NOMO-1 treated with DMSO at 0.1 percent for 48 hours (cell line): ENCODE results near the gene VPS13A.
A peak's percentile ranks its signal among the peaks of the same experiment; 100 is the strongest.
"Not testable (repeated sequence)": the region's sequence is repeated elsewhere in the genome, so short reads cannot be mapped to it uniquely, and the experiment has no call there.

Experiments
- DNase-seq: peaks from one replicate; lab custom pipeline; 2025; ENCODE audit not compliant: unreplicated experiment; lab: John Stamatoyannopoulos, UW

VPS13A gene

DNA sequence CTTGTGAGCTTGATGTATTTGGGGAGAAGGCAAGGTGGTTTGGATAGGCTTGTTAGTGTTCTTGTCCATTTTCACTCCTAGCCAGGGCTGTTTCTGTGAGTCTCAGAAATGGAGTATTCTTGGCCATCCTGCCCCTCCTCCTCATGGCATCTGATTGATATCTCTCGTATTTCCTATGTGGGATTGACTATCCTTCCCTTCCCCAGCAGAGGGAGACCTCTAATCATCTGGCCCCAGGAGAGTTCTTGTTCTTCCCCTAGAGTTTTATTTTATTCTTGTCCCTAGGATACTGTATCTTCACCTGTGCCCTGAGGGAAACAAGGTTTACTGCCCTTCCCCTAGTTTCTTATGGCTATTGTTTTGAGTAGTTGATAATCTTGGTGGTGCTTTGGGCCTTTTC, 114.4 kb downstream of the VPS13A start:
- no peak for DNase-seq

DNA sequence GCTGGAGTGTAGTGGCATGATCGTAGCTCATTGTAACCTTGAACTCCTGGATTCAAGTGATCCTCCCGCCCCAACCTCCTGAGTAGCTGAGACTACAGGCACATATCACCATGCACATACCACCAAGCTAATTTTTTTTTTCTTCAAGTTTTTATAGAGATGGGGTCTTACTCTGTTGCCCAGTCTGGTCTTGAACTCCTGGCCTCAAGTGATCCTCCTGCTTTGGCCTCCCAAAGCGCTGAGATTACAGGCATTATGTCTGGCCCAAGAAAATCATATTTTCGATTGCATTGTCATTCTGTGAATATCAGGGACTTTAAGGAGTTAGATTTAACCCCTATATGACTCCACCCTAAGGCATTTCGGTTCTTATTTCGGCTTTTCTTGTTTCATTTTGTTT, 116.6 kb downstream of the VPS13A start:
- DNase-seq: no peak

- DNase-seq: no peak
These were observed 127.2 kb downstream of the VPS13A start for GRCh38 chr9:77304543-77304942.

DNA sequence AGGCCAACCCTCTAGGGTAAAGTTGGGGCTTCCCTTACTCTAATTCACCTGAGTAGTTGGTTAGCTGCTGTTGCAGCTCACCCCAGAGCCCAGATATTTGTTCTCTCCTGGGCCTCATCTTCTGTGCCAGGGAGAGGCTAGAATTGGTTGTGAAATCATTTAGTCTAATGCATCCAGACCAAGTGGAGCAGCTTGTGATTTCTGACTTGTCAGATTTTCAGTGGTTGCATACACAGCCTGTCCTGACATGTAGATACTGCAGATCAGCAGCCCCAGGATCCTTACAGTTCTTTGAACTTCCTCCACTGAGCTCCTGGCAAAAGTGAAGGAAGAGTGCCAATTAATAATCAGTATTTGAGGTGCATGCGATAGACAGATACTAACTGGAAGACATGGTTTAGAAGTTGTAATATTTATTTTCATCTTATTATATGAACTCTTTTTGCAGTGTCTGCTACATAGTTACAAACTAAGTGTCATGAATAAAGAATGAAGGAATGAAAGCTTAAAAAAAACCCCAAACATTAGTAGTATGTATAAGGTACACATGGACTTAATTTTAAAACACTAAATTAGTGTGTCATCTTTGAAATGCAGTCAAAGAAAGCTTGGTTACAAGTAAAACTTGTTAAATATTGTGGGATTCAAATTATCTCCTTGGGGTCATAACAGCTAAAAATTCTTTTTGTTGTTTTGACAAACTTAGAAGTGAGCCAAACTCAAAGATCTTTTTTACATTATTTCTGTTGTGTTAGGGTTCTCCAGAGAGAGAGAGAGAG, 128.5 kb downstream of the VPS13A start:
- DNase-seq: no peak

GRCh38 chr9:77307166-77307565, 129.8 kb downstream of the VPS13A start:
- DNase-seq: no peak

- DNase-seq: no peak
These were observed 138.7 kb downstream of the VPS13A start for GRCh38 chr9:77316058-77316457.

DNA sequence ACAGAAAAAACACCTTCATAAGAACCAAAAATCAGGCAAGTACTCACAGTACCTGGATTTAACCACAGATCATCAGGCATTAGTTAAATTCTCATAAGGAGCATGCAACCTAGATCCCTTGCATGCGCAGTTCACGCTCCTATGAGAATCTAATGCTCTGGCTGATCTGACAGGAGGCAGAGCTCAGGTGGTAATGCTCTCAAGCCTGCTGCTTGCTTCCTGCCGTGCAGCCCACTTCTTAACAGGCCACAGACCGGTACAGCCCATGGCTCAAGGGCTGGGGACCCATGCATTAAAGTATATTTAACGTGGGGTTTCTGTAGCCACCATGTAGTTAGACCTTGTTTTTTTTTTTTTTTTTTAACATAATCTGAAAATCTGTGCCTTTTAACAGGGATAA, 147.7 kb downstream of the VPS13A start:
- no peak for DNase-seq

DNA sequence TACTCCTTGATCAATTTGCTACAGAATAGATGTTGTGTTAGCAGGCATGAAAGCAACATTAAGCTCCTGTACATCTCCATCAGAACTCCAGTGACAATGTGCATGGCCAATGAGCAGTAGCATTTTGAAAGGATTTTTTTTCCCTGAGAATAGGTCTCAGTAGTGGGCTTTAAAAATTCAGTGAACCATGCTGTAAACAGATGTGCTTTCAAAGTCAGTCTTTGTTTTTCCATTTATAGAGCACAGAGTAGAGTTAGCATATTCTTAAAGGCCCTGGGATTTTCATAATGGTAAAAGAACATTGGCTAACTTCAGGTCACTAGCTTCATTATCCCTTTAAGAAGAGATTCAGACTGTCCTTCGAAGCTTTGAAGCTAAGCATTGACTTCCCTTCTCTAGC, 150.8 kb downstream of the VPS13A start:
- DNase-seq: no peak

GRCh38 chr9:77370064-77370463, 192.7 kb downstream of the VPS13A start:
- no peak for DNase-seq

- DNase-seq: no peak
These were observed 196.9 kb downstream of the VPS13A start for GRCh38 chr9:77374266-77374665.

- no peak for DNase-seq
These were observed 198.7 kb downstream of the VPS13A start for GRCh38 chr9:77375956-77376532.

DNA sequence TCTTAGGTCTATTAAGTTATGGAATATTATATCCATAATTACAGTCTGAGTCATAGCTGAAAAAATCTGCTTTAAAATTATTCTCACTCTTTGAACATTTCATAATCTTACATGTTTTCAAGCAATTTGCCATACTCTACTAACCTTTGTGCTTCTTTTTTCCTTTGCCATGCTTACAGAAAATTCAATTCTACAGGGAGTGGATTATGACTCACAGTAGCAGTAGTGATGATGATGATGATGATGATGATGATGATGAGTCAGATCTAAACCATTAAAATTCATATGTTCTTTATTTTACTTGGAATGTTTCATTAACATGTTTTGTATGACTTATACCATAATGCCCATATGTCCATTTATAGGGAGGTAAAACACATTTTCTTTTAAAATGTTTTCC, 207.1 kb downstream of the VPS13A start:
- no peak for DNase-seq

DNA sequence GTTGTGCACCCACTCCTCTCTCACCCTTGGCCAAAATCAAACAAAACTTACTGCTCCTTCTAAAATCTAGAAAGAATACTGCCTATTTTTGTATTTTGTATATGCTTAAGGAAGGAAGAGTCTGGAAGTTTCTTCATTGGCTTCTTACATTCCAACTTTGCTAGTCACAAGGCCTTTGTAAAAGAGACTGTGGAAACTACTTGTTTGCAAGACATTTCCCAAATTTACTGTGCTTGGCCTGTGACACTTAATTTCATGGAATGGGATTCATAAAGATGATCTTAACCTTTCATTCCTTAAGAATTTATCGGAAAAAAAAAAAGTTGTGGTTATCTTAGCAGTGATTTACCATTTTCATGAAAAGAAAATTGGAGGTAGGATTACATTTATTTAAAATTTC, 208.9 kb downstream of the VPS13A start:
- DNase-seq: no peak

DNA sequence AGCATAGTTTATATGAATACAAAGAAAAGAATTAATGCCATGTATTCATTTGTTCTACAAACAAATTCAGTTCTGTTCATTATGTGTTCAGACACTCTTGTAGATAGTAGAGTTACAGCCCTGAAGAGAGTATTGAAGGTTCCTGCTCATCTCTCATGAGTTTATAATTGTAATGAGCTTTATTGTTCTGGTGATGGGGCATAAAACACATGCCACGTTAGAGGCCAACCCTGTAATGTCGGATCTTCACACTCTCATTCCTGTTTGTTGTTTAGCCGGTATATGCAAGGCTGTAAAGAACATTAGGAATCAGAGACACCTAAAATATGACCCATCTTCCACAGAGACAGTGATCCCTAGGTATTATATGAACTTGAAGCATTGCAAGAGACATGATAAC, 214.5 kb downstream of the VPS13A start:
- DNase-seq: no peak

DNA sequence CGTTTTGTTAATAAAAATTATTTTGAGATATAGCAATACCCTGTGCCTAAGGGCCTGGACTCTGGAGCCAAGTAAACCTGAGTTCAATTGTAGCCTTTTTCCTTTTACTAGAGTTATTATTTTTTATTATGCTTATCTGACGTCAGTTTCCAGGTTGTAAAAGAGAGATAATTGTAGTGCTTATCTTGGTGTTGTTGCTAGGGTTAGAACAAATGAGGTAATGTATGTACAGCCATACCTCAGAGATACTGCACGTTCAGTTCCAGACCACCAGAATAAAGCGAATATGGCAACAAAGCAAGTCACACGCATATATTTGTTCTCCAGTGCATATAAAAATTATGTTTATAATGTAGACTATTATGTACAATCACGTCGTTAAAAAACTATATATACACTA, 215.0 kb downstream of the VPS13A start:
- DNase-seq: no peak

DNA sequence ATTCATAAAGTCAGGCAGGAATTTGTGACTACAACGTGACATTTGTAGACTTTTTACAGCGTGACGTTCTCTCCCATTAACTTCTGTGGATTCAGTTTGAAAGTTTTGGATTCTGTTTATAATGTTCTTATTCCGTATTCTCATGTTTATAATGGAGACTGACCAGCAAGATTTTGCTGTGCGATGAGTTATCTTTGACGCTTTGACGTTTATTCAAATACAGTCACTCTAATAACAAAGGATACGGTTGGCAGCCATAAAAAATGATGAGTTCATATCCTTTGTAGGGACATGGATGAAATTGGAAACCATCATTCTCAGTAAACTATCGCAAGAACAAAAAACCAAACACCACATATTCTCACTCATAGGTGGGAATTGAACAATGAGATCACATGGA, 221.2 kb downstream of the VPS13A start:
- DNase-seq: not testable (repeated sequence)

GRCh38 chr9:77399964-77400363, 222.6 kb downstream of the VPS13A start:
- no peak for DNase-seq

DNA sequence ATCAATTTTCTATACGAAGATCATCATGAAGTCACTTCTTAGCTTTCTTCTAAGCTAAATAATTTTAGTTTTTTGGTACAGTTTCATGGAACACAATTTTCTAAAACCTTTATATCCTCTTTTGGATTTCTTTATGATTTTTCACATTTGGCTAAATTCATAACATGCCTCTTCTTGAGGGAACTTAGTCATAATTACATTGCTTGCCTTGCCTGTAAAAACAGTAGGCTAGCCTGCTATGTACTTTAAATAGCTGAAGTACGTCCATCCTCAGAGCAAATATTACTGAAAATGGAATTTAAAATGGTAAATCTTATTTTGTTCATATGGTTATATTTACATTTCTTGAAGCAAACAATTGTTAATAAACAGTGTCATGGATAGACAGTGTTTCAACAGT, 225.0 kb downstream of the VPS13A start:
- DNase-seq: no peak

GRCh38 chr9:77403239-77403638, 225.9 kb downstream of the VPS13A start:
- no peak for DNase-seq

GRCh38 chr9:77408521-77408920, 231.2 kb downstream of the VPS13A start:
- DNase-seq: not testable (repeated sequence)

DNA sequence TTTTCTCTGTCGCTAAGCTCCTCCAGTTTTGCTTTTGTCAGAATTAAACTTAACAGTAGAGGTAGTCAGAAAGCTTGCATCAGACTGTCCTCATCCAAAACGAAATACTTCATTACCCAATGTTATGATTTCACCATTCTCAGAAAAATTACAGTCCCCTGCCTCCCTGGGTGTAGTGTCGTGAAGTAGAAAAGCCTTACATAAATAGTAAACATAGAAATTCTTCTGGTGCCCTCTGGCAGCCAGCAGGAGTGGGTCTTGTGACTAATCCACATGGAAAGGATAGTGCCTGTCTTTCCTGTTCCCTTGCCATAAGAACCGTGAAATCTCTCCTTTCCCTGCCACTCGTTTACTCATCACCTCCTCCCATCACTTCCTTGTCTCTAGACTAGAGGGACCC, 240.2 kb downstream of the VPS13A start:
- peak; percentile 62 for DNase-seq

GRCh38 chr9:77418226-77418625, 240.9 kb downstream of the VPS13A start:
- DNase-seq: no peak

- no peak for DNase-seq
These were observed 243.3 kb downstream of the VPS13A start for GRCh38 chr9:77420641-77421040.
